IPS-18c (cell line): ENCODE measurements around the gene RNASE8.

Experiments used
- H3K4me3 ChIP-seq: 2 replicates; pipeline ENCODE4 v1.7.0; 2013; ENCODE audit warnings: low read depth, mild to moderate bottlenecking, low read length, moderate library complexity; ENCODE audit not compliant: insufficient read depth
- H3K9me3 ChIP-seq: one replicate; pipeline ENCODE4 v1.6.1; 2013; ENCODE audit warnings: mild to moderate bottlenecking, low read length, moderate library complexity; ENCODE audit not compliant: control insufficient read depth, insufficient read depth

The RNASE8 gene

GRCh38 chr14:21042918-21043317 lies 14.7 kb upstream of the RNASE8 start:
- Histone ChIP-seq H3K9me3 (no peaks in the 10 kb centered on the region), H3K4me3 (no peak overlapping the region)

GRCh38 chr14:21043387-21043973 lies 14.1 kb upstream of the RNASE8 start:
- no peak overlapping the region for H3K4me3 ChIP-seq
- no peaks in the 10 kb centered on the region for H3K9me3 ChIP-seq

- Histone ChIP-seq H3K9me3 (no peaks in the 10 kb centered on the region), H3K4me3 (no peak overlapping the region)
Measured at GRCh38 chr14:21043974-21044618, 13.5 kb upstream of the RNASE8 start.

- Histone ChIP-seq H3K9me3 (no peaks in the 10 kb centered on the region), H3K4me3 (no peak overlapping the region)
Measured at GRCh38 chr14:21047378-21047781, 10.2 kb upstream of the RNASE8 start.

- Histone ChIP-seq H3K9me3 (no peaks in the 10 kb centered on the region), H3K4me3 (no peak overlapping the region)
Measured at GRCh38 chr14:21048638-21049037, 9.0 kb upstream of the RNASE8 start.

- H3K9me3 ChIP-seq: no peaks in the 10 kb centered on the region
- no peak overlapping the region for H3K4me3 ChIP-seq
Measured at GRCh38 chr14:21049271-21049673, 8.3 kb upstream of the RNASE8 start.

GRCh38 chr14:21050597-21050996 lies 7.0 kb upstream of the RNASE8 start:
- Histone ChIP-seq H3K9me3 (no peaks in the 10 kb centered on the region), H3K4me3 (no peak overlapping the region)

- H3K9me3 ChIP-seq: no peaks in the 10 kb centered on the region
Measured at GRCh38 chr14:21053184-21054122, 4.2 kb upstream of the RNASE8 start.

GRCh38 chr14:21054123-21054767 lies 3.4 kb upstream of the RNASE8 start:
- Histone ChIP-seq H3K9me3 (no peaks in the 10 kb centered on the region), H3K4me3 (no peak overlapping the region)

More at GRCh38 chr14:21053184-21054122, 4.2 kb upstream of the RNASE8 start:
- H3K4me3 ChIP-seq: no peak overlapping the region

GRCh38 chr14:21054768-21055145 lies 2.9 kb upstream of the RNASE8 start:
- no peaks in the 10 kb centered on the region for H3K9me3 ChIP-seq
- no peak overlapping the region for H3K4me3 ChIP-seq

- no peak overlapping the region for H3K4me3 ChIP-seq
- H3K9me3 ChIP-seq: no peaks in the 10 kb centered on the region
Measured at GRCh38 chr14:21055432-21056117, 2.0 kb upstream of the RNASE8 start.

GRCh38 chr14:21056520-21057163 lies 980 bp upstream of the RNASE8 start:
- Histone ChIP-seq H3K4me3 (no peak overlapping the region), H3K9me3 (no peaks in the 10 kb centered on the region)

- H3K4me3 ChIP-seq: no peak overlapping the region
- no peaks in the 10 kb centered on the region for H3K9me3 ChIP-seq
Measured at GRCh38 chr14:21058903-21059302, 1.3 kb downstream of the RNASE8 start.

- Histone ChIP-seq H3K4me3 (no peak overlapping the region), H3K9me3 (no peaks in the 10 kb centered on the region)
Measured at GRCh38 chr14:21059842-21060613, 2.4 kb downstream of the RNASE8 start.

GRCh38 chr14:21060614-21061346 lies 3.2 kb downstream of the RNASE8 start:
- H3K9me3 ChIP-seq: no peaks in the 10 kb centered on the region
- no peak overlapping the region for H3K4me3 ChIP-seq

- no peak overlapping the region for H3K4me3 ChIP-seq
- H3K9me3 ChIP-seq: no peaks in the 10 kb centered on the region
Measured at GRCh38 chr14:21061347-21061668, 3.7 kb downstream of the RNASE8 start.
